HG03521 (cell line): ENCODE results near the gene SEPTIN1.

ENCODE experiments used
- ATAC-seq: cut with Tn5 transposase; IDR thresholded peaks from one replicate; pipeline ENCODE4 v1.9.1; 2021; ENCODE audit warnings: mild to moderate bottlenecking, moderate library complexity; ENCODE audit not compliant: unreplicated experiment

SEPTIN1 gene, protein sequence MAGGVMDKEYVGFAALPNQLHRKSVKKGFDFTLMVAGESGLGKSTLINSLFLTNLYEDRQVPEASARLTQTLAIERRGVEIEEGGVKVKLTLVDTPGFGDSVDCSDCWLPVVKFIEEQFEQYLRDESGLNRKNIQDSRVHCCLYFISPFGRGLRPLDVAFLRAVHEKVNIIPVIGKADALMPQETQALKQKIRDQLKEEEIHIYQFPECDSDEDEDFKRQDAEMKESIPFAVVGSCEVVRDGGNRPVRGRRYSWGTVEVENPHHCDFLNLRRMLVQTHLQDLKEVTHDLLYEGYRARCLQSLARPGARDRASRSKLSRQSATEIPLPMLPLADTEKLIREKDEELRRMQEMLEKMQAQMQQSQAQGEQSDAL

DNA sequence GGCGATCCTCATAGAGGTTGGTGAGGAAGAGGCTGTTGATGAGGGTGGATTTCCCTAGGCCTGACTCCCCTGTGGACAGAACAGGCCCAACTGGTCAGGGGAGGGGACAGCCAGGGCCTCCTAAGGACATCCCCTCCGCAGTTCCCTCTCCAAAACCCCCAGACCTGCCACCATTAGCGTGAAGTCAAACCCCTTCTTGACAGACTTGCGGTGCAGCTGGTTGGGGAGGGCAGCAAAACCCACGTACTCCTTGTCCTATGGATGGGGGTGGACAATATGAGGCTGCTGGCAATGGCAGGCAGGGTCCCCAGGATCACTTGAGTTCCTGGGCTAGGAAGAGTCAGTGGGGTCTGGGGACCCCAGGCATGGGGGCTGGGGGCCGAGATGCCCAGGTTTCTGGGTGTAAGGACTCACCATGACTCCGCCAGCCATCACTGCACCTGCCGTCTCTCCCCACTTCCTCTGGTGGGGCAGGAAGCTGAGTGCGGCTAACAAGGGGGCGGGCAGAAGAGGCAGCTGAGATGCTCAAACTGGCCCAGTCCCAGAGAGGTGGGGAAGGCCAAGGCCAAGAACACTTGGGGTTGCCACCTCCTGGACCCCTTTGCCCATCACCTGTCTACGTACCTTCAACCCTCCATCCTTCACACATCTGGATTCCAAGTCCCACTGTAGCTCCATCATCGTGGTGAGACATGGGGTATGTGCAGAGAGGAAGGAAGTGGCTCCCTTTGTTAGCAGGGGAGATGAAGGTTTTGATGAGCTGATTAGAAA, at the start of gene SEPTIN1:
SEPTIN1 (minus strand) TSS at position 451 of the 771 bp plus-strand sequence; CDS start at position 432, 19 bp downstream.
- ATAC-seq = no peak

DNA sequence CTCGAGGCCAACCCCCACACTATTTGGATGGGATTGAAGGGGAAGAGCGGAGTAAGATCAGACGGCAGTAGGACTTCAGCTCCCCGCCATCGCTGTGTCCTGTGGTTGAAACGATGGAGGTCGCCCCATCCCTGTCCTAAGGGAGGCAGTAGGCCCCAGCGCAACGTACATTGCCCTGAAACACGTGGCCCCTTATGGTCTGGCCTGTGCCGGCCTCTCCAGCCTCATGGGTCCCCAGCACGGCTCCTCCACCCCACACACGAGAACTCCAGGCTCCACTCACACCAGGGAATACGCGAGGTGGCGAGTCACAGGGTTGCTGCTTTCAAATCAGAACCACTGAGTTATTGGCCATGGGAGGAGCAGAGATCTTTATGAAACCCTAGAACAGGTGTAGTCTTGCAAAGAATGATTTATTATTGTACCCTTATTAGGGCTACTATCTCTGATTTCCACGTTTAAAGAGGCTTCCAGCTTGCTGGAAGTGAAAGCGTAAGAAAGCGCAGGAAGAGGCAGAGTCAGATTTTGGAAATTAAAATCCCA, 48.1 kb upstream of the SEPTIN1 start:
- no peak for ATAC-seq

DNA sequence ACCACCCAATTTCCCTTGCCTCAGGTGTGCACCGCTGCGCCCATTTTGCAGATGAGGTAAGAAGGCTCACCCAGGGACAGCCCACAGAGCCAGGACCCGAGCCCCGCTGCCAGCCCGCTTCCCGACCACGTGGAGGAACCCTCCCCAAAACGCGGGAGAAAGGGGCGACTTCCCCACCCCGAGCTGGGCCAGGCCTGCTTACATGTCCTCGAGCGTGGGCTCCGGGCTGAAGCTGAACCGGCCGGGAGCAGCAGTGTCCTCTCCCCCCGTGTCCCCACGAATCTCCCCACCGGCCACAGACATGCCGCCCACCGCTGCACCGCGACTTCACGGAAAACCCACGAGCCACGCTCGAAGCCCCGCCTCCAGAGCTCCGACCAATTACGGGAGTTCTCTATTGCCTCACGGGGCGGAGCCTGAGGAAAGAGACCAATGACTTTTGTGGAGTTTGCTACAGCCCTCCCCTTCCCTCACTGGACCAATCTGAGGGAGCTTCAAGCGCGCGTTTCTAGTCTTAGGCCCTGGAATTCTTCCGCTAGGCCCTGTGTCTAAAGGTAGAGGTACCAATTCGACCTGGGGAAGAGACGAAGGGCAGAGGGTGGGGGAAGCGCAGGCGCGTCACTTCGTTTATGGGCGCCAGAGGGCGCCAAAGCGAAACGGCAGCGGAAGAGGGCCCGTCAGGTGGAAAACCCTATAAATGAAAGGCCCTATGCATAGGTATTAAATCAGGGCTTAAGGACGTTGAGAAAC, 47.5 kb upstream of the SEPTIN1 start, which contains the start of gene DCTPP1:
DCTPP1 (minus strand) TSS at position 353 of the 750 bp plus-strand sequence; CDS start at position 303, 50 bp downstream.
- ATAC-seq = peak; percentile 96

DNA sequence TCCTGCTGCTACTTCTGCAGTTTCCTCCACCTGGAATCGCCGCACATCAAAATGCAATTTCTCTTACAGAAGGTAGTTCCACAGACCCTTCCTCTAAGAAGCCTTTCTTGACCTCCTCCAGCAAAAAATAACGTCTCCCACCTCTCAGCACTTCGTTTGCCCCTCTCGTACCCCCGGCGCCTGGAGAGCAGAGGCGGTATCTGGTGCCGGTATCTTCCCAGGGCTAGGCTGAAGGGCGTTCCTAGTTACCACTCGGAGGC, 47.0 kb upstream of the SEPTIN1 start:
- no peak for ATAC-seq

DNA sequence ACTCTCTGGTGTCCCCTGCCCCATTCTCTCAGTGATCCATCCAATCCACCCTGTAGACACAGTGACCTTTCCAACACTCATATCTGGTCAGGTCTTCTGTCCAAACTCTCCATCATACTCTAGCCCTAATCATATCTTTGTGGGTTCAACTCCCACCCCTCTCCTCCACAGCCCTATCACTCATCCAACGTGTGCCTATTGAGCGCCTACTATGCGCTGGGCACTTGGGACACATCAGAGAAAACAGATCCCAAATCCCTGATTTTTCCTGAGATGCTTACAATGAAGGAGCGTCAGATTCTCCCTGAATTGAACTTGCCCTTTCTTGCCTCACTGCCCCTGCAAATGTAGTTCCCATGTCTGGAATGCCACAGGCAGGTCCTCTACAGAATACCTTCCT, 45.7 kb upstream of the SEPTIN1 start:
- no peak for ATAC-seq

DNA sequence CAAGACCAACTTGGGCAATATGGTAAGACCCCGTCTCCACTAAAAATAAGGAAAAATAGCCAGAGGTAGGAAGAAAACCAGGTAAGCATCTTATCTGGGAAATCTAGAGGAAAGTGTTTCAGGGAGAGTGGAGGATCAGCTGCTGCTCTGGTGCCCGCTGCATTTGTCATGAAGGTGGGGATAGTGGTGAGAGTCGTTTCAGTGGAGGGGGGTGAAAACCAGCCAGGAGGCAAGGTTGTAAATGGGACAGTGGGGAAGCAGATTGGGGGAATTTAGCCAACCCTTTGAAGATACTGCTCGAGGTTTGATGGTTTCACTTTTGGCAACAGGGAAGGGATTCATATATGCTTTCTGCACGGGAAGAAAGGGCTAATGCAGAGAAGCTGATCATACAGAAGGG, 38.6 kb upstream of the SEPTIN1 start:
- no peak for ATAC-seq

DNA sequence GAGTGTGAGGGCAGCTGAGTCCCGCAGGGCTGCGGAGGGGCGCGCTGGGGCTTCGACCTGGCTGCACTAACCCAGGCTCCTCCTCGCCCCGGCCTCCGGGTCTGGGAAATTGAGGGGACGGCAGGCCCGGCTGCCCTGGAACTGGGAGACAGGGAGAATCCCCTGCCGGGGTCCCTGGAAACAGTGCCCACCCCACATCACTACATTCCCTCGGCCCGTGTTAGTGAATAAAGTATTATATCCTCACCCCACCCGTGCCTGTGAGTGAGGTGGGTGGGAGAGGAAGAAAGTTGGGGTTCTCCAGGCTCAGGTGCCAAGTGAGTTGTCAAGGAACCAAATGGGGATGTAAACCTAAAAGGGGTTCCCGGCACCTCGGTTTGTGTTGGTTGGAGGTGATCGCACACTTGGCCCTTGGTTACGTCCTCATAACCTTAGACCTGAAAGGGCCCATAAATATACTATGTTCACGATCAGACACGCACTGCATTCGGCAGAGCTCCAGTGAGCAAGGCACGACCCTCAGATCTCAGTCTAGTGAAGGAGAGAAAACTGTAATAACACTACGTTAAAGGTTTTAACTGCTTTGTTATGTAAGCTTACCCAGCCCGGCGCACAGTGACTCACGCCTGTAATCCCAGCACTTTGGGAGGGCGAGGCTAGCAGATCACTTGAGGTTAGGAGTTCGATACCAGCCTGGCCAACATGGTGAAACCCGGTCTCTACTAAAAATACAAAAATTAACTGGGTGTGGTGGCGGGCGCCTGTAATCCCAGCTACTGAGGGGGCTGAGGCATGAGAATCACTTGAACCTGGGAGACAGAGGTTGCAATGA, 36.2 kb upstream of the SEPTIN1 start:
- no peak for ATAC-seq

DNA sequence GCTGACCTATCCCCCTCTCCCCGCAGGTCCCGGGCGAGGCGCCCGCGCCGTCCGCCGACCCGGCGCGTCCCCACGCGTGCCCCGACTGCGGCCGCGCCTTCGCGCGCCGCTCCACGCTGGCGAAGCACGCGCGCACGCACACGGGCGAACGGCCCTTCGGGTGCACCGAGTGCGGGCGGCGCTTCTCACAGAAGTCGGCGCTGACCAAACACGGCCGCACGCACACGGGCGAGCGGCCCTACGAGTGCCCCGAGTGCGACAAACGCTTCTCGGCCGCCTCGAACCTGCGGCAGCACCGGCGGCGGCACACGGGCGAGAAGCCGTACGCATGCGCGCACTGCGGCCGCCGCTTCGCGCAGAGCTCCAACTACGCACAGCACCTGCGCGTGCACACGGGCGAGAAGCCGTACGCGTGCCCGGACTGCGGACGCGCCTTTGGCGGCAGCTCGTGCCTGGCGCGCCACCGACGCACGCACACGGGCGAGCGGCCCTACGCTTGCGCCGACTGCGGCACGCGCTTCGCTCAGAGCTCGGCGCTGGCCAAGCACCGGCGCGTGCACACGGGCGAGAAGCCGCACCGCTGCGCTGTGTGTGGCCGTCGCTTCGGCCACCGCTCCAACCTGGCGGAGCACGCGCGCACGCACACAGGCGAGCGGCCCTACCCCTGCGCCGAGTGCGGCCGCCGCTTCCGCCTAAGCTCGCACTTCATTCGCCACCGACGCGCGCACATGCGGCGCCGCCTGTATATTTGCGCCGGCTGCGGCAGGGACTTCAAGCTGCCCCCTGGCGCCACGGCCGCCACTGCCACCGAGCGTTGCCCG, 35.4 kb upstream of the SEPTIN1 start:
- ATAC-seq = peak; percentile 80

DNA sequence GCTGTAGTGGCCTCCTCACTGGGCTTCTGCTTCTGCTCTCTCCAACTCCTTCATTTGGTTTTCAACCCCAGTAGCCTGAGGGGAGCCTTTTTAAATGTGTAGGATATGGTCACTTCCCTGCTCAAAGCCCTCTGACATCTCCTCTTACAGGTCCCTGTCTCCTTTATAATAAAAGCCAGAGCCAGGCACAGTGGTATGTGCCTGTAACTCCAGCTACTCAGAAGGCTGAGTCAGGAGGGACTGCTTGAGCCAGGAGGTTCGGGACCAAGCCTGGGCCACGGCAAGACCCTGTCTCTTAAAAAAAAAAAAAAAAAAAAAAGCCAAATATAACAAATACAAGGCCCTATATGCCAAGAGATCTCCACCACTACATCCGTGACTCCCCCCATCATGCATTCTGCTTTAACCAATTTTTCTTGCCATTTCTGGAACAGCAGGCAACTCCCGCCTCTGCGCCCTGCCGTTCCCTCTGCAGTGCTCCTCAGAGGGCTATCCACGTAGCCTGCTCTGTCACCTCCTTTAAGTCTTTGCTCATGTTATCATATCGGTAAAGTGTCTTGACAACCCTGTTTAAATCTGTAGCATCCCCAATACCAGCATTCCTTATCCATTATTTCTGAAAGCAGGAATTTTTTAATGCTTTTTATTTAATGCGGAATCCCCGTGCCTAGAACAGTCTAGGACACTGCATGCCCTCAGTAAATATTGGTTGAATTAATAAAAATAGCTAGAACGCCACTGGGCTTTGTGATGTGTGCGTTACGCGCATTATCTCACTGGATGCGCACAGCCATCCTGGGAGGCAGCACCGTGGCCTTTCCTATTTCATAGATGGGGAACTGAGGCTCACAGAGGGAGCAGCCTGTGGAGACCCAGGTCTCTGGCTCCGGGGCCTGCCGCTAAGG, 34.5 kb upstream of the SEPTIN1 start:
- ATAC-seq = no peak

DNA sequence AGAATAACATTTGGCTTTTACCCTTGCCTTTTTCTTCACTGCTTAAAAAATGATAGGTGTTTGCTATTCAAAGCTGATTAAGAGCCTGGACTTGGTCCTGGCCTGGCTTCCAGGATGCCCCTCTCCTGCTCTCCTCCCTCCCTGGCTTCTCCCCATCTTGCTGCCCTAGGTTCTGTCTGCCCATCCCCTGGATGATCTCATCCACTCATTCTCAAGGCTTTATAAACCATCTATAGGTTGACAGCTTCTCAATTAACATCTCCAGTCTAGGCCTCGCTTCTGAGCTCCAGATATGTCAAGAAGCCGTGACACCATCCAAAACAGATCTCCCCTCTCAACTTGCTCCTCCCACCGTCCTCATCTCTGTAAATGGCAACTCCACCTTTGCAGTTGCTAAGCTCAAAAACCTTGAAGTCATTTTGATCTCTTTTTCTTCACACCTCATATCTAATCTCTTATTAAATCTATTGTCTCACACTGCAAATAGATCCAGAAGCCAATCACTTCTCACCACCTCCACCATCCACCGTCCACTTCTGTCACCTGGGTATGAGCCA, 33.8 kb upstream of the SEPTIN1 start:
- ATAC-seq = no peak

DNA sequence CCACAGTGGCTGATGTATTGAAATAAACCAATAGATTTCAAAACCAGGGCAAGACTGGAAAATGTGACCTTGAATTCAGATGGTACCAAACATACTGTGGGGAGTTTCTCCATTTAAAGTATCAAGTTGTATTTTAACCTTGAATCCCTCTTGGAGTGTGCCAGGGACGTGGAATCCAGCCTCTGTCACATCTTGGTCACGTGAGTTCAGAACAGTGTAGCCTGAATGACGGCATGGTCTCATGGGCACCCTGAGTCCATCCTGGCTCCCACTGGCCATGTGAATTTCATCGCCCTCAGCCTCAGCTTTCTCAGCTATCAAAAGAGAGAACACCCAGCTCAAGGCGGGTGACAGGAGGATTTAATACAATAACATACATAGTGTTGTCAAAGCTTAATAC, 31.8 kb upstream of the SEPTIN1 start:
- no peak for ATAC-seq

DNA sequence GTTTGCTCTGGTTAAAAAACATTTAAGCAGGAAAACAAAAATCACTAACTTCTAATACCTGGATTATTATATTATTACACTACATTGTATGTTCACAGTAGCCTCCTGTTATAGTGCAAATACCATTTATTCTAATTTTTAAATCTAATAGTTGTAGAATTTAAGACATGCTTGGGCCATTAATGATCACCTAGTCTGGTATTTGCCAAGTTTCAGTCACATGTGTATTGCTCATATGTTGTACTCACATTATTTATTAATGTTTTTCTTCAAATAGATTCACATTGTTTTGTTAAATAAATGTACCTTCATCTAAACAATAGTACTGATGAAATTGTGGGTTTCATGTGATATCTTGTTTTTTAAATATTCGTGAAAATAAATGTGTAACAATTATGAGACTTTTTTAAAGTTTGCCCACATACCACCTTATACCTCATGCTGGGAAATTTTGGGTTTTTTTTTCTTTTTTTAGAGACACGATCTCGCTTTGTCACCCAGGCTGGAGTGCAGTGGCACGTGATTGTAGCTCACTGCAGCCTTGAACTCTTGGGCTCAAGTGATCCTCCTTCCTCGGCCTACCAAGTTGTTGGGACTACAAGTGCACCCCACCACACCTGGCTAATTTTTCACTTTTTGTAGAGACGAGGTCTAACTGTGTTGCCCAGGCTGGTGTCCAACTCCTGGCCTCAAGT, 30.9 kb upstream of the SEPTIN1 start:
- no peak for ATAC-seq

DNA sequence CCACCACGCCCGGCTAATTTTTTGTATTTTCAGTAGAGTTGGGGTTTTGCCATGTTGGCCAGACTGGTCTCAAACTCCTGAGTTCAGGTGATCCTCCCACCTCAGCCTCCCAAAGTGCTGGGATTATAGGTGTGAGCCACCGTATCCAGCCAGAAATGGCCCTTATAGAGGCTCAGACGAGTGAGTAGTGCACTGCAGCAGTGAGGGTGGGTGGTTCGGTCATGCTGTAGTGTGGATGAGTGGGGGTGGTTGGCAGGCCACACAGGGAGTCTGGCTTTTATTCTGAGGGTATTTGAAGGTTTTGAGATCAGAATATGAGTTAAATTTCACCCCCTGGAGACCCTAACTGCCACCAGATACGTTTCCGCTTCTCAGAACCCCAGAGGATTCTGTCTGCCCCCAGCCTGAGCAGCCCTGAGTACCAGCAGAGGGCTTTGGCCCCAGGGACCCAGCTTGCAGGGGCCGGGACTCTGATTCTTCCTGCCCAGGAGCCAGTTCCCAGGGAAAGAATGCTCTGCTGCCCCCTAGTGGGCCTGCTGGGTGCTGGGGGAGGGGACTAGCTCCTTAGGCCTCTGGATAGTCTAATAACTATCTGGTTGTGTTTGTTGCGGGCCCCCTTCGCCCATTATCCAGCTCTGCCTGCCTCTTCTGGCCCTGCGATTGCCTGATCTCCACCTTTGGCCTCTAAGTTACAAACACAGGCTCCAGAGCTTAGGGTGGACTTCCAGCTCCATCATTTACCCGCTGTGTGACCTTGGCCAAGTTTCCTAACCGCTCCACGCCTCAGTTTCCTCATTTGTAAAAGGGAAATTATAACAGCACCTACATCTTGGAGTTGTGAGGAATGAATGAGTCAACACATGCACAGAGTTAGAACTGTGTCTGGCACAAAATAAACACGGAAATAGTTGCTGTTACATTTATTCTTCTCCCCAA, 27.0 kb upstream of the SEPTIN1 start:
- peak; percentile 37 for ATAC-seq

DNA sequence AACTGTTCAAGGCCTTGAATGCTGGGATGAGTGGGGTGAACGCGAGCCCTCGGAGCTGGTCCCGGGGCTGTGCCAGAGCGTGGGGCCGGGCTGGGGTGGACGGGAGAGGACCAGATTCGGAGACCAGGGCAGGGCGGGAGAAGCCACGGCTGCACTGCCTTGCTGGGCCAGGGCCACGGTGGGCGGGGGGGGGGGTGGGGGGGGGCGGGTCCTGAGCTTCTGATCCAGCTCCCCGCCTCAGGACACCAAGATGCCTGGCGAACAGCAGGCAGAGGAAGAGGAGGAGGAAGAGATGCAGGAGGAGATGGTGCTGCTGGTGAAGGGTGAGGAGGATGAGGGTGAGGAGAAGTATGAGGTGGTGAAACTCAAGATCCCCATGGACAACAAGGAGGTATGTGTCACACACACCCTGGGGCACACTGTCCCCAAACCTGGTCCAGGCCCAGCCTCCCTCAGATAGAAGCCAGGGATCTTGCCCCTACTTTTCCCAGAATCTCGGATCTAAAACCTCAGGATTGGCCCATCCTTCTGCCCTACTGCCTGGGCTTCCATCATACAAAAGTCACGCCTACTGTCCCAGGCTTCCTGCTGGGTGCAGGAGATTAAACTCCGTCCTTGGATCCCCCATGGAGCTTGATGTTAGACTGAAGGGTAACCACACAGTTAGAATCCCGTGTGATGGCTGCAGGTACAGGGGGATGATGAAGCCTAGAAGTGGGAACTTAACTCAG, 25.6 kb upstream of the SEPTIN1 start:
- no peak for ATAC-seq

DNA sequence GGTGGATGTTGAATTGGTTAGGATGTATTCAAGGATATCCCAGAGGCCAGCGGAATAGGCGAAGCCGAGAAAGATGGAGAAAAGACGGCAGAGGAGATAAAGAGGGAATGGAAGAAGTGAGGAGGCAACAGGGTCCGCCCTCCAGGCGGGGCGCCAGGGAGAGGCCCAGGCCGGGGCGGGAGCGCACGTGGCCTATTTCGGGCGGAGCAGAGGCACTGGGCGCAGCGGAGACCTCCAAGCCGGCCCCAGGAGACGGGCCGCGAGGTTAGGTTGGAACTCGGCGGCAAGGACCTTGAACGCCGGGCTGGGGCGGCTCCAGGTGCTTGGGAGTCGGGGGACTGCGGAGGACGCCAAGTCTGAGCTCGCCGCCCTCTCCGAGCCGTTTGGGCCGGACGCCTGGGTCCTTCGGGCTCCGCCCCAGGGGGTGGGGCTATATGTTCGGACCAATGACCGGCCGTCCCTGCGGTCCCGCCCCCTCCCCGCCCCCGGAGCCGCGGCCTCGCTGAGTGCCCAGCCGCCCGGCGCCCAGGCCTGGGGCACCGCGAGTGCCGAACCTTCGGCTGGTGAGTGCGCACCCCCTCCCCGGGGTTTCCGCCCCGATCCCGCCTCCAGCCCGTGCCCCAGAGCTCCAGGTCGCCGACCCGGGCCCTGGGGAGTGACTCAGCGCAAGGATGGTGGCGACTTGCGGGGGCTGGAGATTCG, 24.9 kb upstream of the SEPTIN1 start, which contains the start of gene ZNF771:
ZNF771 (plus strand) TSS at position 505 of the 702 bp plus-strand sequence. CDS start 448 bp downstream, outside the sequence.
- peak; percentile 77 for ATAC-seq
